Measurements from ENCODE around the gene RNF150. TPM values are rescaled to one million over a fixed set of nuclear protein-coding genes. Genes with fewer than 3 reads are reported as not detected.

The RNF150 gene
- total RNA-seq, 1 experiment from 2014 or later: 0.14 TPM

DNA sequence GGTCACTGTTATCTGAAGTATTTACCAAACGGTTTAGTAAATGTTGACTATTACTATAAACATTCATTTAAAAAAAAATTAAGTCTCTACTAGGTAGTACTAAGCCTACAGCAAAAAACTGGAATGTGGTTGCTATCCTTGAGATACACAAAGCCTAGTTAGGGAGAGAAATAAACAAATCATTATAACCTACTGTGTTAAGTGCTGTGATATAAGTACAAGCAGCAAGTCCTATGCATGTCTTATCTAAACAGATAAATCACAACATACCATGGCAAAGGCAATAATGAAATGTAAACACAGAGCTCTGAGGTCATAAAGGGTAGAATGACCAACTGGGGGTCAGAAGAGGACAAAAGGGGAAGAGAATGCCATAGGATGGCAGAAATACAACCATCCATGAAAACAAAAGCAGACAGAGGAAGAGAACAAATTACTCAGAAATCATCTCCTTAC lies 92.2 kb downstream of the RNF150 start:
- no peak for TF ChIP-seq CTCF (IDR thresholded peaks at IDR 0.05; ENCODE audit: insufficient read depth in 1 of 2, low read depth in 1 of 2, low read length in 1 of 2, severe bottlenecking in 1 of 2, unreplicated experiment in 1 of 2)
- CTCF ChIA-PET: no interaction called here

DNA sequence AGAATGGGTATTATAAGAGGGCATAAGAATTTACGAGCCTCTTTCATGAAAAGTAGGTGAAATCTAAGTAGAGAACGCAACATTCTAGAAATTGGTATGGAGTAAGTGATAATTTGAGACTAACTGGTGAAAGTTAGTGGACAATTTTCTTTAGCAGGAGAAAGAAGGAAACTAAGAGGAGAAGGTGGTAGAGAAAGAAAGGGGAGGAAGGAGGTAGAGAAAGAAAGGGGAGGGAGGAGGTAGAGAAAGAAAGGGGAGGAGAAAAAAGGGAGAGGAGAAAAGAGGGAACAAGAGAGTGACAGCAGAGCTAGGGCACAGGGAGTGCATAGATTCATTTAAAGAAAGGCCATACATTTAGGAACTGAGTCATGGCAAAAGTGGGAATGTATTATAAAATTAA lies 94.1 kb downstream of the RNF150 start:
- Histone ChIP-seq H3K9me3 (no peaks in the 10 kb centered on the region), H3K36me3 (ENCODE audit: control insufficient read depth, insufficient read depth, low read length) (no peaks in the 10 kb centered on the region), H3K4me3 (ENCODE audit: low read depth, low read length) (no peak overlapping the region), H3K4me1 (no peaks in the 10 kb centered on the region; the same call in 1 of the 2 replicates), H3K27me3 (replicated peaks; ENCODE audit: control insufficient read depth, insufficient read depth, low read length) (no peaks in the 10 kb centered on the region)
- Mint-ChIP-seq H3K4me1 (ENCODE audit: low read depth, unreplicated experiment) (peaks cover 7% of the 10 kb centered on the region), H3K27ac (ENCODE audit: unreplicated experiment) (no peak overlapping the region), H3K9me3 (ENCODE audit: unreplicated experiment) (no peaks in the 10 kb centered on the region), H3K4me3 (ENCODE audit: unreplicated experiment) (no peak overlapping the region), H3K27me3 (ENCODE audit: insufficient read depth, unreplicated experiment) (peaks cover 12% of the 10 kb centered on the region), H3K36me3 (ENCODE audit: insufficient read depth, unreplicated experiment) (peaks cover 5% of the 10 kb centered on the region)
- POLR2A ChIA-PET: no interaction called here
- DNase-seq: no peak
- CTCF ChIA-PET: no interaction called here
- BruUV-seq (replicated peaks): no TSS peak
- no peak for TF ChIP-seq CTCF (IDR thresholded peaks at IDR 0.05; ENCODE audit: insufficient read depth in 1 of 2, low read depth in 1 of 2, low read length in 1 of 2, severe bottlenecking in 1 of 2, unreplicated experiment in 1 of 2)
- intact Hi-C loops (cut with micrococcal nuclease; ENCODE audit: unreplicated experiment): no loop called here

More for the DNA sequence above, 92.2 kb downstream of the RNF150 start:
- Histone ChIP-seq H3K4me3 (ENCODE audit: low read depth, low read length) (no peak overlapping the region), H3K27me3 (replicated peaks; ENCODE audit: control insufficient read depth, insufficient read depth, low read length) (no peaks in the 10 kb centered on the region), H3K9me3 (no peaks in the 10 kb centered on the region), H3K36me3 (ENCODE audit: control insufficient read depth, insufficient read depth, low read length) (no peaks in the 10 kb centered on the region), H3K4me1 (no peaks in the 10 kb centered on the region; the same call in 1 of the 2 replicates)
- peaks cover 10% of the 10 kb centered on the region for H3K27me3 Mint-ChIP-seq (ENCODE audit: insufficient read depth, unreplicated experiment)
- POLR2A ChIA-PET: no interaction called here
- peaks cover 7% of the 10 kb centered on the region for H3K4me1 Mint-ChIP-seq (ENCODE audit: low read depth, unreplicated experiment)
- H3K27ac Mint-ChIP-seq (ENCODE audit: unreplicated experiment): no peak overlapping the region
- DNase-seq: no peak
- peaks cover 5% of the 10 kb centered on the region for H3K36me3 Mint-ChIP-seq (ENCODE audit: insufficient read depth, unreplicated experiment)
- intact Hi-C loops (cut with micrococcal nuclease; ENCODE audit: unreplicated experiment): no loop called here
- H3K9me3 Mint-ChIP-seq (ENCODE audit: unreplicated experiment): no peaks in the 10 kb centered on the region
- BruUV-seq (replicated peaks): no TSS peak
- no peak overlapping the region for H3K4me3 Mint-ChIP-seq (ENCODE audit: unreplicated experiment)

DNA sequence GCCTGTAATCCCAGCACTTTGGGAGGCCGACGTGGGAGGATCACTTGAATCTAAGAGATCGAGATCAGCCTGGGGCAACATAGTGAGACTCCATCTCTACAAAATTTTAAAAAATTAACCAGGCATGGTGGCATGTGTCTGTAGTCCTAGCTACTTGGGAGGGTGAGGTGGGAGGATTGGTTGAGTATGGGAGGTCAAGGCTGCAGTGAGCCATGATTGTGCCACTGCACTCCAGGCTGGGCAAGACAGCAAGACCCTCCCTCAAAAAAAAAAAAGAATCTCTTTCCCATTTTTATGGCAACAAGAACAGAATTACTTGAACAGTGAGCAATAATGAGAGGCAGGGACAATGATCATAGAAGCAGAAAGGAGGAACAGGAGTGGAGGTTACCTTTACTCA lies 94.8 kb downstream of the RNF150 start:
- Mint-ChIP-seq H3K27me3 (ENCODE audit: insufficient read depth, unreplicated experiment) (peaks cover 12% of the 10 kb centered on the region), H3K4me1 (ENCODE audit: low read depth, unreplicated experiment) (peaks cover 7% of the 10 kb centered on the region), H3K27ac (ENCODE audit: unreplicated experiment) (no peak overlapping the region), H3K4me3 (ENCODE audit: unreplicated experiment) (no peak overlapping the region), H3K36me3 (ENCODE audit: insufficient read depth, unreplicated experiment) (peaks cover 5% of the 10 kb centered on the region), H3K9me3 (ENCODE audit: unreplicated experiment) (no peaks in the 10 kb centered on the region)
- ChIA-PET POLR2A (no interaction called here), CTCF (no interaction called here)
- no TSS peak for BruUV-seq (replicated peaks)
- no peak for TF ChIP-seq CTCF (IDR thresholded peaks at IDR 0.05; ENCODE audit: insufficient read depth in 1 of 2, low read depth in 1 of 2, low read length in 1 of 2, severe bottlenecking in 1 of 2, unreplicated experiment in 1 of 2)
- Histone ChIP-seq H3K9me3 (no peaks in the 10 kb centered on the region), H3K36me3 (ENCODE audit: control insufficient read depth, insufficient read depth, low read length) (no peaks in the 10 kb centered on the region), H3K4me3 (ENCODE audit: low read depth, low read length) (no peak overlapping the region), H3K27me3 (replicated peaks; ENCODE audit: control insufficient read depth, insufficient read depth, low read length) (no peaks in the 10 kb centered on the region), H3K4me1 (no peaks in the 10 kb centered on the region; the same call in 1 of the 2 replicates)
- intact Hi-C loops (cut with micrococcal nuclease; ENCODE audit: unreplicated experiment): no loop called here
- DNase-seq: no peak

All from Caco-2 (cell line).